ENCODE results near the gene BCO1. TPM values are rescaled to one million over a fixed set of nuclear protein-coding genes. Genes with fewer than 3 reads are reported as not detected.
A peak's percentile ranks its signal among the peaks of the same experiment; 100 is the strongest.

The BCO1 gene
- total and polyA plus RNA-seq, 4 donors, result 0.11 to 0.50 (median 0.29) TPM

GRCh38 chr16:81261049-81261648 is 22.7 kb downstream of the BCO1 start:
- Histone ChIP-seq H3K27me3 (ENCODE audit: control insufficient read depth in 4 of 4, insufficient read depth in 4 of 4, low read length in 3 of 4) (no peaks in the 10 kb centered on the region), H3K9ac (ENCODE audit: low read depth in 1 of 2, low read length in 2 of 2) (no peak overlapping the region), H3K9me3 (ENCODE audit: control insufficient read depth in 4 of 4, low read length in 3 of 4) (no peaks in the 10 kb centered on the region), H3K4me1 (ENCODE audit: control insufficient read depth in 4 of 4, insufficient read depth in 4 of 4, low read length in 3 of 4) (peaks cover 0 to 7% (median 0%) of the 10 kb centered on the region in 4 donors), H3K4me3 (ENCODE audit: low read depth in 1 of 3, low read length in 3 of 3) (no peak overlapping the region), H3K27ac (ENCODE audit: low read depth in 1 of 2, low read length in 2 of 2) (no peak overlapping the region), H3K36me3 (ENCODE audit: control insufficient read depth in 4 of 4, insufficient read depth in 3 of 4, low read depth in 1 of 4, low read length in 3 of 4) (no peaks in the 10 kb centered on the region)
- 67% methylated on average over 11 of the region's 11 CpGs for WGBS
- TF ChIP-seq RAD21 (IDR thresholded peaks at IDR 0.05) (peak; percentile 59 to 70), GABPA (IDR thresholded peaks at IDR 0.05 in 1 of 2, conservative IDR thresholded peaks at IDR 0.05 in 1 of 2) (no peak), CTCF (IDR thresholded peaks at IDR 0.05; ENCODE audit: low read depth, low read length, missing input control) (peak; percentile 56)
- no peak for DNase-seq (ENCODE audit: low spot score)

GRCh38 chr16:81263470-81264220 is 25.2 kb downstream of the BCO1 start:
- no peaks in the 10 kb centered on the region for H3K27me3 ChIP-seq (ENCODE audit: control insufficient read depth in 4 of 4, insufficient read depth in 4 of 4, low read length in 3 of 4)
- H3K9ac ChIP-seq (ENCODE audit: low read depth in 1 of 2, low read length in 2 of 2), result no peak overlapping the region
- no peaks in the 10 kb centered on the region for H3K36me3 ChIP-seq (ENCODE audit: control insufficient read depth in 4 of 4, insufficient read depth in 3 of 4, low read depth in 1 of 4, low read length in 3 of 4)
- 71% methylated on average over 11 of the region's 11 CpGs for WGBS
- no peak overlapping the region for H3K27ac ChIP-seq (ENCODE audit: low read depth in 1 of 2, low read length in 2 of 2)
- TF ChIP-seq ZBTB33 (IDR thresholded peaks at IDR 0.05), result no peak
- TF ChIP-seq NR2F2 (IDR thresholded peaks at IDR 0.05), result no peak
- TF ChIP-seq ATF3 (IDR thresholded peaks at IDR 0.05), result no peak
- no peak for TF ChIP-seq SP1 (IDR thresholded peaks at IDR 0.05)
- no peak for TF ChIP-seq HNF4A (conservative IDR thresholded peaks at IDR 0.05)
- no peak for TF ChIP-seq JUND (IDR thresholded peaks at IDR 0.05)
- TF ChIP-seq RAD21 (IDR thresholded peaks at IDR 0.05), result peak in 1 of 2 donors; percentile 6
- TF ChIP-seq CTCF (IDR thresholded peaks at IDR 0.05; ENCODE audit: low read depth, low read length, missing input control), result no peak
- H3K9me3 ChIP-seq (ENCODE audit: control insufficient read depth in 4 of 4, low read length in 3 of 4), result no peaks in the 10 kb centered on the region
- no peak for DNase-seq (ENCODE audit: low spot score)
- H3K4me3 ChIP-seq (ENCODE audit: low read depth in 1 of 3, low read length in 3 of 3), result no peak overlapping the region
- H3K4me1 ChIP-seq (ENCODE audit: control insufficient read depth in 4 of 4, insufficient read depth in 4 of 4, low read length in 3 of 4), result peaks cover 0 to 10% (median 0%) of the 10 kb centered on the region in 4 donors

Measured in liver (tissue), 9 donors.